Gastrocnemius medialis (tissue), 4 donors: ENCODE results near the gene MAGEL2.

Source experiments
- CTCF ChIP-seq, 5 experiments: fragments of 450-650 bp in 3 of 5; fragments of 200-600 bp in 2 of 5; sonication (generic) in 2 of 5; IDR thresholded peaks in 4 of 5; conservative IDR thresholded peaks in 1 of 5; 1 replicate in 4 of 5; 2 replicates in 1 of 5; pipeline ENCODE4 v1.5.1; 2016 to 2019; ENCODE audit warnings: antibody characterized with exemption in 5 of 5, mild to moderate bottlenecking in 3 of 5, moderate library complexity in 3 of 5
- POLR2A ChIP-seq, 2 donors: fragments of 450-650 bp; IDR thresholded peaks; one replicate each; pipeline ENCODE4 v1.6.1; 2017; ENCODE audit warnings: antibody characterized with exemption in 2 of 2, mild to moderate bottlenecking in 2 of 2, moderate library complexity in 2 of 2

GRCh38 chr15:23695282-23695681, 47.6 kb upstream of the MAGEL2 start:
- TF ChIP-seq POLR2A (IDR thresholded peaks at IDR 0.05): no peak
- TF ChIP-seq CTCF (IDR thresholded peaks at IDR 0.05 in 4 of 5, conservative IDR thresholded peaks at IDR 0.05 in 1 of 5): no peak
